Measurements from ENCODE around the gene M1AP.

Gene M1AP

DNA sequence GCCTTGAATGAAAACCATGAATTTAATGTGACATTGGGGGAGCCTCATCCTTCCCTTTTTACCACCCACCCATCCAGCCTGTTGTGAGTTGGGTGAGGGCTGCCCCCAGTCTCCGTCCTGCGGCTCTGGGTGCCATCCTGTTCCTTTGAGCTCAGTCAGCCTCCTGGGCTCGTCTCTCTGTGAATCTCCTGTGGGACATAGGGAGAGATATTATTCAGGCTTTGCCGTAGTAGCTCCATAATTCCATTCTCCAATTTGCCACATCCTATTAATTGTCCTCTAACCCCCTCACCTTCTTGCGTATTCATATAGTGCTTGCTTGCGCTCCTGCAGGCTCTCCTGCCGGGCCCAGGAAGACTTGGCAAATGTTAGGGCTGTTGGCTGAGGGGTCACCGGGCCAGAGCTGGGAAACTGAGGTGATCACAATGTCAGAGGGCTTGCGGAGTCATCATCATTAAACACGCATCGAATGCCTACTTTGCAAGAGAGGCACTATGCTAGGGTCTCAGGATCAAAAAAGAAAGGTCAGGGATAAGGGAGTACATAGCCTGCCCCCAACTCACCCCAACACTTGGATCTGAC lies 121.4 kb downstream of the M1AP start:
- no peak overlapping the region for H3K27ac ChIP-seq
- TF ChIP-seq, protein P1, sequence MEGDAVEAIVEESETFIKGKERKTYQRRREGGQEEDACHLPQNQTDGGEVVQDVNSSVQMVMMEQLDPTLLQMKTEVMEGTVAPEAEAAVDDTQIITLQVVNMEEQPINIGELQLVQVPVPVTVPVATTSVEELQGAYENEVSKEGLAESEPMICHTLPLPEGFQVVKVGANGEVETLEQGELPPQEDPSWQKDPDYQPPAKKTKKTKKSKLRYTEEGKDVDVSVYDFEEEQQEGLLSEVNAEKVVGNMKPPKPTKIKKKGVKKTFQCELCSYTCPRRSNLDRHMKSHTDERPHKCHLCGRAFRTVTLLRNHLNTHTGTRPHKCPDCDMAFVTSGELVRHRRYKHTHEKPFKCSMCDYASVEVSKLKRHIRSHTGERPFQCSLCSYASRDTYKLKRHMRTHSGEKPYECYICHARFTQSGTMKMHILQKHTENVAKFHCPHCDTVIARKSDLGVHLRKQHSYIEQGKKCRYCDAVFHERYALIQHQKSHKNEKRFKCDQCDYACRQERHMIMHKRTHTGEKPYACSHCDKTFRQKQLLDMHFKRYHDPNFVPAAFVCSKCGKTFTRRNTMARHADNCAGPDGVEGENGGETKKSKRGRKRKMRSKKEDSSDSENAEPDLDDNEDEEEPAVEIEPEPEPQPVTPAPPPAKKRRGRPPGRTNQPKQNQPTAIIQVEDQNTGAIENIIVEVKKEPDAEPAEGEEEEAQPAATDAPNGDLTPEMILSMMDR (conservative IDR thresholded peaks at IDR 0.05): no peak

DNA sequence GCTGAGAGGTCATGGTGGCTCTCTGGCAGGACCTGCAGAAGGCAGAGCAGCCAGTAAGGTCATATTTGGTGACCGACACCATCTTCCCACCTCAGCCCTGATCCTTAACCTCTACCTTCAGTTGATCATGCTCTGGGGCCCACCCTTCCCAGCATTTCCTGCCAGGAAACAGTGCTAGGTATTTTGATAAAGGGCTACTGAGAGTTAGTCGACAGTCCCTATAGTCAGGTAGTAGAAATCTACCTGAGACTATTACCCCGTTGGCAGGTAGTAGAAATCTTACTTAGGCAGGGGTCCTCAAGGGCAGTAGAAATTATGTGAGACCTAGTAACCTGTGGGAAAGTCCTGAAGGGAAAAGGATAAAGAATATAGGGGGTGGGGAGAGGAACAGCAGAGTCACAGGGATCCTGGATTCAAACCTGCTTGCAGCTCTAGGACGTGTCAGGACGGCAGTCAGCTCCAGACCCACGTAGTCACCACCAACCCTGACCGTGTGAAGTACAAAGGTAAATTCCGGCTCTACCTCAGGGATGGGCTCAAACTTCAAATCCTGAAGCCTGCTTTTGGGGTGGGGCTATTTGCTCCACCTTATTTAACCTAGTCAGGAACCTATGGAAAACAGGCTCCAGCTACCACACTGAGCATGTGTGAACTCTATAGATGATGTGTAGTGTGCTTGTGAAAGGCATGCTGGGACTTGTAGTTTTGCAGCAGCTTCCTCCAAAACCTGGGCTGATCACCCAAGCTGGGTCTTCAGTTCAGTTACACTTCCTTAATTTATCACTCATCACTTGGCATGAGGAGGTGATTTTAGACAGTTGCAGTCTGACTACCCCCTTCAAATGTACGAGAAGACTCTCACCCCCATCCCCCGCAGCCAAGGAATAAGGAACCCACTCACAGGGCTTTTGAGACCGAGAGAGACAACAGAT lies 122.1 kb downstream of the M1AP start, which contains the start of gene DQX1:
DQX1 (minus strand) TSS at position 515 of the 932 bp plus-strand sequence; CDS start at position 13, 502 bp downstream.
- TF ChIP-seq, protein P1 (conservative IDR thresholded peaks at IDR 0.05): no peak
- H3K27ac ChIP-seq: no peak within 1 kb of the TSS

DNA sequence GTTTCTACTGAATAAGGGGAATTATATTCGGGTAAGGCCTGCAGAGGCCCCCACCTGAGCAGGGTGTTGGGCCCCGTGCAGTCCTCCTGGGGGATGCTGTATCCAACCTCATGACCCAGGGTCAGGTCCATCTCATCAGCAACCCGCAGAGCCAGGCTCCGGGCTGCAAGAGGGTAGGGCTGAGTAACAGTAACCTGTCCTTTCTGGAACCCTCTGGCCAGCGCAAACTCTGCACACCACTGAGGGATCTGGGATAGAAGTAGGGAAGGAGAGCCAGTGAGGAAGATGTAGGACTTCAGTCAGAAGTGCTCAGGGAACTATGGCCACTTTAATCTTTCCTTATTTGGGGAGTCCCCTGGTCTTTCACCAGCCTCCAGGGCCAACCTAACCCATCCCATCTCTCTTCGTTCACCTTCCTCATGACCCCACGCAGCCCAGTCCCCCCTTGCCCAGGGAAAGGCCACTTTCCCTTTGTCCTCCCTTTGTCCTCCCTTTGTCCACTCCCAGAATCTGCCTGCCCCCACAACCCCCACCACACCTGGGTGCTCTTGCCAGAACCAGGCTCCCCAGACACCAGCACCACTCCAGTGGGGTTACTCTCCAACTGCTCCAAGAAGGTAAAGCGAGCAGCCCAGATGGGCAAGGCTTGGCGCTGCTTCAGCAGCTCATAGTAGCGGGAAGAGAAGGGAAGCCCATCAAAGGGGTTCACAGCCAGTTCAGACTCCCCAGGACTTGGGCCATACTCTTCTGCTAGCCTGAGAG lies 123.0 kb downstream of the M1AP start:
- TF ChIP-seq, protein P1 (conservative IDR thresholded peaks at IDR 0.05): no peak
- H3K27ac ChIP-seq: no peak overlapping the region

DNA sequence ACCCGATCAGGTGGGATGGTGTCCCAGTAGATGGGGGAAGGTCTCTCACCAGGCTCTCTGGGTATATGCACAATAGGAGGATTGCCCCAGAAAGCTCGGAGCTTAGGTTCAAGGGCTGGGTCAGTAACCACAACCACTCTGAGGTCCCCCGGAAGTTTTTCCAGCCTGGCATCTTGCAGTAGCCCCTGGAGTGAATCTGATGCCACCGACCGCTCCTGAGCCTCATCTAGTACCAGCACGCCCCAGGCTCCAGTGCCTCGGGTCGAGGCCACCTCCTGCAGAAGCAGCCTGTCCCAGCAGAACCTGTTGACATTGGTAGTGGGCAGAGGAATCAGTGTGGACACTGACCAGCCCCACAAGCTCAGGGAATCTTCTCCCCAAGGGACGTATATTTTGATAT lies 124.1 kb downstream of the M1AP start:
- TF ChIP-seq, protein P1 (conservative IDR thresholded peaks at IDR 0.05): no peak
- H3K27ac ChIP-seq: no peak overlapping the region

DNA sequence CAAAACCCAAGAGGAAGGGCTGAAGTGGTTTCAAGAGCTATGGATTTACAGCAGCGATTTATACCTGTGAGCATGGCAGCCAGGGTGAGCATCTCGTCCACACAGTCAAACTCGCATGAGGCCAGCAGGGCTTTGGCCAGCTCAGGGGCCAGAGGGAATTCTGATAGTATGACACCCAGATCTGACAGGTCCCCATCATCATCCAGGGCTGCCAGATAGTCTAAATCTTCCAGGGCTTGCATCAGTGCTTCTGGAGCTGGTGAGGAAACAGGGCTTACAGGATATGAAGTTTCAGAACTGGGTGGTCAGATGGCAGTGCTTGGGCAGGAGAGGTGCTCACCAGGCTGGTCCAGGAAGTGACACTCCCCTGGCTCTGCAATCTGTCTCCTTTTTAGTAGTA lies 125.6 kb downstream of the M1AP start:
- TF ChIP-seq, protein P1 (conservative IDR thresholded peaks at IDR 0.05): no peak
- no peak overlapping the region for H3K27ac ChIP-seq

DNA sequence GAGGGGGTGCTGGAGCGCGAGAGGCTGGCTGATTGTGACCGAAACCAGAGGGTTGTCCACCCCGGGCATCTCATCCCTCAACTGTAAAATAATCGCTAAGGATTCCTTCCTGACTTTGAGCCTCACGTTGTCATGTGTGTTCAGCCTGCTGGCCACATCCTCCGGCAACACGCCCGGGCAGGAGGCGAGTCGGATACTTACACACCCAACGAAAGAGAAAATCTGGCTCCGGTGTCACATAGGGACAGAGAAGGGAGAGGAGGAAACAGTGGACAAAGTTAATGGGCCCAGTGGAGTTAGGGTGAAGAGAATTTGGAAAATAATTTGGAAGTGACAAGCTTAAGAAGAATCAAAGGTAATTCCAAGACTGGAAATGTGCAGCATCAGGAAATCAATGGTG lies 131.5 kb downstream of the M1AP start:
- TF ChIP-seq, protein P1 (conservative IDR thresholded peaks at IDR 0.05): no peak
- no peak overlapping the region for H3K27ac ChIP-seq
